GM12875 (cell line): Measurements from ENCODE around the gene RAB22A.
A peak's percentile ranks its signal among the peaks of the same experiment; 100 is the strongest.

Experiments used
- H3K4me3 ChIP-seq: one replicate; pipeline ENCODE4 v1.5.1; 2011; ENCODE audit warnings: low read depth, low read length, control low read depth
- CTCF ChIP-seq: IDR thresholded peaks from 2 replicates; pipeline ENCODE4 v1.5.1; 2011; ENCODE audit warnings: low read depth, mild to moderate bottlenecking, control low read depth, inconsistent platforms, low read length, moderate library complexity, borderline replicate concordance; ENCODE audit not compliant: insufficient read depth

The RAB22A gene

GRCh38 chr20:58382096-58382495, 72.6 kb downstream of the RAB22A start:
- no peak for TF ChIP-seq CTCF
- H3K4me3 ChIP-seq, result no peak overlapping the region

- no peak overlapping the region for H3K4me3 ChIP-seq
- no peak for TF ChIP-seq CTCF
These were observed 75.3 kb downstream of the RAB22A start for GRCh38 chr20:58384821-58385220.

GRCh38 chr20:58388028-58388601, 78.6 kb downstream of the RAB22A start:
- H3K4me3 ChIP-seq, result no peak overlapping the region
- no peak for TF ChIP-seq CTCF

- TF ChIP-seq CTCF, result no peak
- peak within 1 kb of the TSS; percentile 76 for H3K4me3 ChIP-seq
These were observed 79.4 kb downstream of the RAB22A start, which contains the start of gene VAPB for GRCh38 chr20:58388882-58389323. Gene VAPB (plus strand): TSS chr20:58389229. CDS start chr20:58389460, 231 bp downstream.

GRCh38 chr20:58389324-58389967, 79.9 kb downstream of the RAB22A start:
- peak overlapping the region; percentile 76 for H3K4me3 ChIP-seq
- no peak for TF ChIP-seq CTCF

GRCh38 chr20:58389968-58390658, 80.6 kb downstream of the RAB22A start:
- no peak for TF ChIP-seq CTCF

More at GRCh38 chr20:58389968-58390658, 80.6 kb downstream of the RAB22A start:
- H3K4me3 ChIP-seq, result peak overlapping the region; percentile 76
